Sciatic nerve (tissue), 2 donors: Measurements from ENCODE around the gene RNLS. TPM values are rescaled to one million over a fixed set of nuclear protein-coding genes. Genes with fewer than 3 reads are reported as not detected.

Experiments
- ATAC-seq: fragments of 200-7000 bp; cut with Tn5 transposase; one replicate; pipeline ENCODE4 v1.9.1; 2020; ENCODE audit warnings: mild to moderate bottlenecking, moderate library complexity
- DNase-seq: peaks from one replicate; pipeline ENCODE4 v3.0.0-alpha.2; 2020; ENCODE audit warnings: low spot score
- intact Hi-C: fragments of 100-400 bp; cut with DNase I; formaldehyde crosslinking; loops from one replicate; pipeline ENCODE4 v1.14.2; 2022
- total RNA-seq: library from RNA; stranded (reverse); fragmentation: NEBNext Ultra II Directional; extraction: Animal tissue kit (Norgen Biotek cat#: 25700); gene quantifications from one replicate; pipeline ENCODE4 v1.2.1, GENCODE V29; 2021
- donor health status: DM: no; HTN: no; CAD: no.
- donor health status: DM: no; HTN: no; CAD: no.

The RNLS gene
- total RNA-seq, 1 donor from 2014 or later, result 5.5 TPM

DNA sequence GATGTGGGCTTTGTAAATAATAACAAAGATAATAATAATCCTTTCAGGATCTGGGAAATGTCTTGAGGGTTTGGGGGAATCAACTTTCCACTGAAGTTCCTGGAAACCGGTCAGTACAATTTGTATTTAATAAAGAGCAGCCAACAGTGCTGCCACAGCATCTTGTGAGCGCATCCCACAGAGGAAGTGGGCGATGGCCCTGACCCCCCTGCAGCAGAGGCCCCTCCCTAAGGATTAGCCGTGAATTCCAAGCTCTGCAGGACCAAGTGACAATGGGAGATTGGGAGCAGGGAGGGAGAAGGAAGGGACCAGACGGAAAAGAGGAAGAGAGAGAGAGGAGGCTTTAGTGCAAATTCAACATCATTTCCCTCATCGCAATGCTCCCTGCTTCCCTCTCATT is 349.2 kb downstream of the RNLS start:
- peak; percentile 67 for ATAC-seq
- intact Hi-C loops, result no loop called here

DNA sequence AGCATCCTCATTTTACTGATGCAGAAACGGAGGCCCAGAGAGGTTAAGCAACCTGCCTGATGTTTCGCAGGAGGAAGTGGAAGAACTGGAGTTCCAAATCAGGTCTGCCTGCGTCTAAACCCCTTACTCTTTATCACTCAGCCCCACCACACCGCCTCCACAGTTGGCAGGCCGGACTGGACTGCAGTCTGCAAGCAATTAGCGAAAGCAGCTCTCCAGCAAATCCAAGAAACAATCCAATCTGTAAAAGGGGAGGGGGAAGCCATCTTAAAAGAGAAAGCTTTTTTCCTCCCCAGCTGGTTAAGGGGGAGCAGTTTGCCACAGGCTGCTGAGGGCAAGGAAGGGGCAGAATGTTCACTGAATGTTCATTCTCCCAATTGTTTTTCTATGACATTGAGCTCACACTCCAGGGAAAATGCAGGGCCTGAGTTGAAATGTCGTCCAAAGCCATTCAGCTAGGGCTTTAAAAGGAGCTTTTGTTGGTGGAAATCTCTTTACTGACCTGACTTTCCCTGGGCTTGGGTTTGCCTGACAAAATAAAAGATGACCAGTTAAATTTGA is 350.1 kb downstream of the RNLS start:
- ATAC-seq (peak; percentile 80), DNase-seq (peak; percentile 69)
- intact Hi-C loops, result no loop called here

More for the DNA sequence above, 349.2 kb downstream of the RNLS start:
- no peak for DNase-seq

DNA sequence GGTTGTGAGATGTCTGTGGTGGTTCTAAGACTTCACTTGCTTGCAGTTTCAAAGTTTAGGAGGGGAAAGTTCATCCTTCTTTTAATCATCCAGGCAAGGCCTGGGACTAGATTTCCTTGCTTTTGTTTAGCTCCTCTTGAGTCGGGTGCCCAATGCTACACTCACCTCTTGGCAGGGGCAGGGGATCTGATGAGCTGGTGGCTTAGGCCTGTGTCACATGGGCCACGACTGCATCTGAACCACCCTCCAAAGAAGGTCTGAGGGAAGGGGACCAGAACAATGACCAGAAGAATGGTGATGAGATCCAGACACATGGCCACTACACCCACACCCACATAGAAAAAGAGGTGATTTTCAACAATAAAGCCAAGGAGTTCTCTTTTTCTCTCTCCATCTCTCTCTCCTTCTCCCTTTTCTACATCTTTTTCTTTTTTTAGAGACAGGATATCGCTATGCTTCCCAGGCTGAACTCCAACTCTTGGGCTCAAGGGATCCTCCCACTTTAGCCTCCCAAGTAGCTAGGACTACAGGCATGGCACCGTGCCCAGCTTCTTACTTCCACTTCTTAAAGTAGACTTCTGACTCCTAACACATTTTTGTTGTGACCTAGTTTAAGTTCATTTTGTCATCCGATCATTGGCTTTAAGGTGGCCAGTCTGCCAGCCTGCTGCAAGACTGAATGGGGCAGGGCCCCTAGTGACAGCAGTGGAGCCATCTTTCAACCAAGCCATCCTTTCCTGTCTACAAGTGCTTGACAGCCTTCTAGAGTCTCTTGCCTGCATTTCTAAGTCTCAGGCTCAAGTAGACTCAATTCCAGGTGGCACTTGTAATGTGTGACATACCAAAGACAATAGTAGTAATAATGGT is 350.9 kb downstream of the RNLS start:
- ATAC-seq (peak; percentile 73), DNase-seq (peak; percentile 89)
- intact Hi-C loops, result no loop called here

DNA sequence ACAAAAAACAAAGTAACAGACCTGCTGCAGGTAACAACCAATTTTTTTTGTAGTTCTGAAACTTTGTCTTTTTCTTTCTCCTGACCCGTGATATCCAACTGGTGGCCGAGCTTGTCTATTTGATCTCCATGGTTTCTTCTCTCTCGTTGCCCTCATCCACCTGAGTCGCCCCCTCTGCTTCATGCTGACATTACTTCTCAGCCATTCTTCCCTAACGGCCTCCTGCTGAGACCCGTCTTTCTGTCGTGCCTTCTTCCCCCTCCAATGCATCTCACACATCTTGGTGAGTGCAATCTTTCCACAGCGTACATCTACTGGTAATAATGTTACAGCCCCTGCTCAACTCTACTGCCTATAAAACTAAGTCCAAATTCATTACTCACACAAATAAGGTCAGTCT is 352.9 kb downstream of the RNLS start:
- no peak for ATAC-seq
- DNase-seq, result no peak
- intact Hi-C loops, result no loop called here

DNA sequence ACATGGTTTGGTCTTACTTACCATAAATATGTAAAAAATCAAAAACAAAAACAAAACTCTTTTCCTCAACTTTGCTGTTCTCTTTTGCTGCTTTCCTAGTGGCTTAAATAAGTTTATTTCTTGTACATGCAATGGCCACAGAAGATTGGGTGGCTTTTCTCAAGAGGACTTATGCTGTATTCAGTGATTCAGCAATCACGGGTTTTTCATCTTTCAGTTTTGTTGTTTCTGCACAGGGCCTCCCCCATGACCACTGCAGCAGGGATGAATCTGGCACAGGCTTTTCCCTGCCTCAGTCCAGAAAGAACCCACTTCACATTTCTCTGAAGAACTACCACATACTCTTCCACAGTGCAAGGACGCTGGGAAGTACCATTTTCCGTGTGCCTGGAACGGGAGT is 355.0 kb downstream of the RNLS start:
- ATAC-seq (no peak), DNase-seq (no peak)
- intact Hi-C loops, result no loop called here

DNA sequence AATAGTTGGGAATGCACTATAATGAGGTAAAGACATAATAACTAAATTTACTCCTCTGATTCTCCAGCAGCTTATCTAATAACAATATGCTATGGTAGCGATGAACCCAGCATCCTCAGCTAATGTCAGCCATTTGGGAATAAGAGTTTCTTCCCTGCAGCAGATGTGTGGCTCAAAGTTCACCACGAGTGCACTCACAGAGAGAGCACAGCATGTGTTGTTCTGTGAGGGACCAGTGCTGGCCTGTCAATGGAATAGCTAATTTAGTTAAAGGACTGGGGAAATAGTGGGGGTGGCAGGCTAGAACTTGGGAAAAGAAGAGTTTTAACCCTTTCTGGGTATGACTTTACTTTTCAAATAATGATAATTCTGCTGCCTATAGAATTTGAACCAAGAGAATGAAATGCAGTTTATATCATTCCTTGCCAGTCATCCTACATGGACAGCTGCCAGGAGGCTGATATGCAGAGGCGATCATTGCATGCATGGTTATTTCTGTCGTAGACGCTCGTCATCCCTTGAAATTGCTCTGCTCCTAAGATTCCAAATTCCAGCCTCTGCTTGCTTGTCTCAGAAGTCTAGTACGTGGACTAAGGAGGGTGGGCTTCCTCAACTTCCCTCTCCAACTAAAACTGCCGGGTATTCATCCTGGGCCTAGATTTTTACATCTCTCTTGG is 355.6 kb downstream of the RNLS start:
- intact Hi-C loops, result no loop called here
- peak; percentile 88 for ATAC-seq

DNA sequence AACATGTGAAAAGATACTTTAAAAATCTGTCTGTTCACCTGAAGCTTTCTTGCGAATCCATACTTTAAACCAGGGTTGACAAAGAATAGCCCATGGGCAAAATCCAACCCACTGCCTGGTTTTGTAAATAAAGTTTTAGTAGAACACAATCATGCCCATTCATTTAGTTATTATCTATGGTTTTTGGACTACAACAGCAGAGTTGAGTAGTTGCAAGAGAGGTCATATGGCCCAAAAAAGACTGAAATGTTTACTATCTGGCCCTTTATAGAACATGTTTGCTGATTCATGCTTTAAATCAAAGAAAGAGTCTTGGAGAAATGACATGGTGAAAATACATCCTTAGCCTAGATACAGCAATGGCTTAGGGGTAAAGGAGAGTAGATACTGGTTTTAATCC is 356.2 kb downstream of the RNLS start:
- ATAC-seq, result peak; percentile 5
- no peak for DNase-seq
- intact Hi-C loops, result no loop called here

More for the DNA sequence above, 355.6 kb downstream of the RNLS start:
- no peak for DNase-seq

DNA sequence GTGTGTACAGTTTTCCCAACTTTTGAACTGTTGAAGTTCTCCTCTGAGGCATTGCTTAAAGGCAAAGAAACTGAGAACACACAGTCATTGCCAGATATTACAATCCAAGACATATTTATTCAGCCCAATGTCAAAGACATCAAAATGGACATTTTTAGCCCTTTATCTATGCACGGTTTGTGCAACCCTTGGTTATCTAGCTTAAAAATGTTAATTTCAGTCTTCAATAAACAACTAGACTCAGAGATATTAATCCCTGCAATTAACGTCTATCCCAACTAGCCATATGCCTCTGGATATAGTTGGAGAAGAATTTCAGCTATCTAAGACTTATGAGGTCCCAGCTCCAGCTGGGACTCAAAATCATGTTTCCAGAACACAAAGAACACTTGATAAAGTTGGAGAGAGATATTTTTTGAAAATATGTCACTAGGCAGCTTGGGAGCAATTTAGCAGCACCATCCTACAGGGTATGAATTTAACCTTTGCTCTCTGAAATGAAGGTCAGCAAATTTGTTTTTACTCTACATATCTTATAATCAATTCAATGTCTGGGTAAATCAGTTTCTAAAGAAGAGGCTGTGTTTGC is 357.0 kb downstream of the RNLS start:
- DNase-seq (no peak), ATAC-seq (peak; percentile 45)
- intact Hi-C loops, result no loop called here

Other genes with a start within 250 kb of the RNLS start
- gene LIPJ, start 3.4 kb upstream of the RNLS start, total RNA-seq, result 0.13 TPM
- gene LIPF, start 81.1 kb upstream of the RNLS start, total RNA-seq, result not detected
- not detected for gene LIPK, start 122.9 kb upstream of the RNLS start, total RNA-seq
- gene LIPN, start 176.7 kb upstream of the RNLS start, total RNA-seq, result 0.31 TPM
- not detected for gene LIPM, start 219.4 kb upstream of the RNLS start, total RNA-seq